DMS114 treated with DMSO at 0.1 percent for 48 hours (cell line): ENCODE results near the gene ACSL5.

ENCODE experiments used
- DNase-seq: peaks from one replicate; lab custom pipeline; 2025; ENCODE audit not compliant: unreplicated experiment; lab: John Stamatoyannopoulos, UW

Gene ACSL5

DNA sequence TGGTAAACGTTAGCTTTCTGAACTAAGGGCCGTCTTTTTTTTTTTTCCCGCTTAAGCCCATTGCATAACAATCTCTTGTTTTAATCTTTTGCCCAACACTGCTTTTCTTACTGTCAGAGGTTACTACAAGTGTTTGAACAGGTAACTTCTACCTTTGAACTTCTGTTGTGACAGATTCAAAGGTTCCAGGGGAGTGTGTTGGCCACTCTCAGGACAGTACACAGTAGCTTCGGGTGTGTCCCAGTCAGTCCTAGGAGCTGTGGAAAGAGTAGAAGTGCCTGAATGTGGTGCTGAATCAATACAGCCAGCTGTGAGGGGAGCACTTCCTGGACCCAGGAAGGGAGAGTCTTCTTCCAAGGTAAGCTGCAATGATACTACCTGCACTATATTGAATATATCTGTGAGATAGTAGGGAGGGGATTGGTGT, at the start of gene ACSL5:
Gene ACSL5, plus strand, starts transcription at position 205 of the 427 bp plus-strand sequence. CDS start 20,831 bp downstream, outside the sequence.
- DNase-seq: no peak

DNA sequence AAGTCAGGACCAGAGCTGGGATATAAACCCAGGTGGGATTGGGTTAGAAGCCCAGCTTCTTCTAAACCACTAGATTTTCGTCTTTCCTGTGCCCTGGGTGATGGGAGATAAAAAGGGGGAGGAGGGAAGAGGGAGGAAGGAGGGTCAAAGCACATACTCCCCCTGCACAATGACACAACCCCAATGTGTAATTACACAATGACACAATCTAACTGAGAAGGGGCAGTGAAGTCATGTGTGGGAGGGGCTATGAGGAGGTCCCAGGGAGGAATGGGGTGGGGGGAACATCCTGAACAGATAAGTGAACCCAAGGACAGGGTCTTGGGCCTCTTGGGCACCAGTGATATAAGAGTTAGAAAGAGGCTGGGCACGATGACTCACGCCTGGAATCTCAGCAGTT, 46.2 kb upstream of the ACSL5 start:
- no peak for DNase-seq

DNA sequence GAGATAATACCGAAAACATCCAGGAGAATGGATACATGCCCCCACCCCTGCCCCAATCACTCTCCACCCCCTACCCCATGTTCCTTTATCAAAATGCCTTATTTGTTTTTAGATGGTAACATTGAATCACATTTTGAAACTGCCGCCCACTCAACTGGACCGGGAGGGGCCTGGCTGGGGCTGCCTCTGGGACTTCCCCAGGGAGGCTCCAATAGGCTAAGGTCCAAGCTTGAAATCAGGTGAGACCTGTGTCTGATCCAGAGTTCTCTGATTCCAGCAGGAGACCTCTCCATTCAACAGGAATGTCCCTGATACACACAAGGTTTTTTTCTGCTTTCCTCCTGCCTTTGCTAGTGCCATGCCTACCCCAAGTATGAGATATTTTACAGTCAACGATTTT, 43.8 kb upstream of the ACSL5 start:
- no peak for DNase-seq

- no peak for DNase-seq
Observed at GRCh38 chr10:112330607-112331160, 43.2 kb upstream of the ACSL5 start.

DNA sequence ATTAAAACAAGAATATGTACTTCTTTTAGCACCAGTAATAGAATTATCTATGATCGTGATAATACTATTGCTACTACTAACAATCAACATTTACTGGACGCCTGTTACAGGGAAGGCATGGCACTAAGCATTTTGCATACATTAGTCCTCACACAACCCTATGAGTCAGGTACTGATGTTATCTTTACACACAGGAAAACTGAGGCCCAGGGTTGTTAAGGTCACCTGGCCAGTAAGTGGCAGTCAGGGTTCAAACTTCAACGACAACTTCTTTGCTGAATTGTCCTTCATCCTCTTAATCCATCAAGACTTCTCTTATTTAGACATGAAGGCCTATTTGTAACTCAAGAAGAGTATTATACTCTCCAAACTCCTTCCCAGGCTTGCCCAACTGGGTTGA, 41.9 kb upstream of the ACSL5 start:
- DNase-seq: no peak

GRCh38 chr10:112332509-112333228, 41.2 kb upstream of the ACSL5 start:
- no peak for DNase-seq

- DNase-seq: no peak
Observed at GRCh38 chr10:112333452-112333851, 40.5 kb upstream of the ACSL5 start.

- DNase-seq: no peak
Observed at GRCh38 chr10:112335111-112335867, 38.6 kb upstream of the ACSL5 start.

DNA sequence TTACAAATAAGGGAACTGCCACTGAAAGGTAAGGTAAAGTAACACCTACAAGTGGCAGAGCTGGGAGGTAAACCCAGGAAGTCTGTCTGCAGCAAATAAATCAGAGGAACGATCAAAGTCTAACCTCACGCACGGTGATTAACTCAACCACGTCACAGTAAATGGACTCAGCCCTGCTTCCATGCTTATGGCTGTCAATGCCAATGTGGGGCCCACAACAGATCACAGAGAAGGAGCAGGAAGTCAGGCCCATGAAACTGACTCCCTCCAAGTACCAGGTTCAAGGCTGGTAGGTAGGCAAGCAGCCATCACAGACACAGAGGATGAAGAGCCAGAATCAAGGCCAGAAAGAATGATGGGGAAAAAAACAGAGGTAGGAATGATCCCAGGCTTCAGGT, 38.0 kb upstream of the ACSL5 start:
- DNase-seq: no peak

- no peak for DNase-seq
Observed at GRCh38 chr10:112336556-112337201, 37.2 kb upstream of the ACSL5 start.

DNA sequence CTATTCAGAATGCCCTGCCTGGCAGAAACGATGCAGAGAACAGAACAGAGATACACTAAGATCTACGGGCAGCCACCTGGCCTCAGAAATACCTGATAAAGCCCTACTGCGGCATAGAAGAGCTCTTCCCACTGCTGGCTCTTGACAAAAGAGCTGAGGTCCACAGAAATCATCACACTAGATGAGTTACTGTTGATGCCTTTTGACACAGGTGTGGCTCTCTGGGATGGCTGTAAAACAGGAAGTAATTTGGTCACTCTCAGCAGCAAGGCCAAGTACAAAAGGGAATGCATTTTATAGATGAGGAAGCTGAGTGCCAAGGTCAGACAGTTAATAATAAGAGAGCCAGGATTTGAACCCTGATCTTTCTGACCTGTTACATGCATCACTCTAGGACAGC, 35.0 kb upstream of the ACSL5 start:
- no peak for DNase-seq

DNA sequence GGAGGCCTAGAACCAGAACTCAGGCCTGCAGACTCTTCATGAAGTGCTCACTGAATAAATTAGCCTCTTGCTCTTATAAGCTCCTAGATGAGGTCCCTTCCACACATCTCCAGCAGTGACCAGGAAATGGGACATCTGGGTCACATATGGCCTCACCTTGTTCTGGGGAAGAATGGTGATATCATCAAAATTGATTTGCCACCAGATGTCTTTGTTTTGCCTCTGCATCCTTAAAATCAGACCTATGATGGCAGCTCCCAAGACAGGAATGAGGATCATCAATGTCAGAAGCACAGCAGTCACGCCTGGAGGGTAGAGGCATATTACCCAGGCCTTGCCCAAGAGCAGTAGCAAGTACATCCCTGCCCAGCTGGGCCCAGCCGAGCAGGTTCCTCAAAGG, 33.3 kb upstream of the ACSL5 start:
- DNase-seq: no peak

- DNase-seq: no peak
Observed at GRCh38 chr10:112343056-112343806, 30.7 kb upstream of the ACSL5 start.

DNA sequence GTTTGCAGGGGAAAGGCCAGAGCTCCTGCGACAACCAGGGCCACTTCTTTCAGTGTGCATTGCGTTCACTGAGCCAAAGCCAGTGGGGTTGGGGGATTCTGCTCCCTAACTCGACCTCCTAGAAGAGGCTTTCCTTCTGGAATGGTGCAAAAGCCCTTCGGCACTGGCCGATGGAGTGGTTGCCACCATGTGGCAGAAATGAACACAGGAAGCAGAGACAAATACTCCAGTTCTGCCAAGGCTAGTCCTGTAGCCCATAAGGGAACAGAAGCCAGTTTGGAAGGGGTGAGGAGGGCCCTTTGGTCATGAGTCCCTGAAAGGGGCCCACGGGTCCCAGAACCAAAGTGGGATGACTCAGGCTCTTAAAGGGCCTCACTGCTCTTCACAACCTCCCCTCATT, 29.7 kb upstream of the ACSL5 start:
- DNase-seq: no peak

- no peak for DNase-seq
Observed at GRCh38 chr10:112345202-112345601, 28.7 kb upstream of the ACSL5 start.

DNA sequence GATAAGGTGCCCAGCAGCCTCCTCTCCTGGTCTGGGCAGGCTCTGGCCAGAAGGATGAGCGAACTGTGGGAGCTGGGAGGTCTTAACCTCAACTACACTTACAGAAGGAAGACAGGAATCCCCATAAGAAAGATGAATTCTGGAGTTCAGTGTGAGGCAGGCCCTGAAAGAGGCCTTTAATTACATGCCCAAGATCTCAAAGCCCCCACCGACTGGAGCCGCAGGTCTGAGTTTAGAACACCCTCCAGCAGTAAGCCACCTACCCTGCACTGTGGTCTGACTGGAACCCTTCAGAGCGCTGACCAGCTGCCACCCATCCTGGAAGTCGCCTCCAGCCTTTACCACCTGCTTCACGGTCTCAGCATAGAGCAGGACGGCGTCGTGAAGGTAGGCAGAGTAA, 28.2 kb upstream of the ACSL5 start:
- no peak for DNase-seq

DNA sequence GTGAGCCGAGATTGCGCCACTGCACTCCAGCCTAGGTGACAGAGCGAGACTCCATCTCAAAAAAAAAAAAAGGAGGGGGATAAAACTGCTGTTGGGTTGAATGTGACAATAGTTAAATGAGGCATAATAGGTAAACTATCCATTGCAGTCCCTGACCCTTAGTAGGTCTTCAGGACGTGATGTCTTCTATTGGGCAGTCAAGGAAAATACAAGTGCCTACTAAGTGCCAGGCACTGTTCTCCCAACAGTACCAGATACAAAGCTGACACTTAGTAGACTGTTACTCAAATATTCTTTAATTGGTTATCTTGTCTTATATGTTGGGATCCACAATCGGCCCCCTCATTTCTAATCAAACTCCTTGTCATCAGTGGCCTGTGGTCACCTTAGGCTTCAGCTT, 27.1 kb upstream of the ACSL5 start:
- no peak for DNase-seq

- DNase-seq: no peak
Observed at GRCh38 chr10:112347709-112348671, 25.9 kb upstream of the ACSL5 start.

- no peak for DNase-seq
Observed at GRCh38 chr10:112348759-112349158, 25.2 kb upstream of the ACSL5 start.

DNA sequence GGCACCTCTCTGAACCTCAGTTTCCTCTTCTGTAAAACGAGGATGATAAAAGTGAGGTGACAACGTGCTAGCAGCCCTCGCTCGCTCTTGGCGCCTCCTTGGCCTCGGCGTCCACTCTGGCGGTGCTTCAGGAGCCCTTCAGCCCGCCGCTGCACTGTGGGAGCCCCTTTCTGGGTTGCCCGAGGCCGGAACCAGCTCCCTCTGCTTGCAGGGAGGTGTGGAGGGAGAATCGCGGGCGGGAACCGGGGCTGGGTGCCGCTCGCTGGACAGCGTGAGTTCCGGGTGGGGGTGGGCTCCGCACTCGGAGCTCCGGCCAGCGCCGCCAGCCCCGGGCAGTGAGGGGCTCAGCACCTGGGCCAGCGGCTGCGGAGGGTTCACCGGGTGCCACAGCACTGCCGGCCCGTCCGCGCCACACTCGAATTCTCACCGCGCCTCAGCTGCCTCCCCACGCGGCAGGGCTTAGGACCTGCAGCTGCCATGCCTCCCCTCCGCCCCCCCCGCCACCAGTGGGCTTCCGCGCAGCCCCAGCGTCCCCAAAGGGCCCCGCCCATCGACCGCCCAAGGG, 24.3 kb upstream of the ACSL5 start:
- DNase-seq: no peak
